ENCODE data around the gene E4F1. TPM values are rescaled to one million over a fixed set of nuclear protein-coding genes. Genes with fewer than 3 reads are reported as not detected.

Gene E4F1
- total and polyA plus RNA-seq, 9 of the 15 experiments (the other 6 are each of a cell fraction or from before 2014, with no cell fraction given) = 0.48 to 94.9 (median 20.4) TPM

DNA sequence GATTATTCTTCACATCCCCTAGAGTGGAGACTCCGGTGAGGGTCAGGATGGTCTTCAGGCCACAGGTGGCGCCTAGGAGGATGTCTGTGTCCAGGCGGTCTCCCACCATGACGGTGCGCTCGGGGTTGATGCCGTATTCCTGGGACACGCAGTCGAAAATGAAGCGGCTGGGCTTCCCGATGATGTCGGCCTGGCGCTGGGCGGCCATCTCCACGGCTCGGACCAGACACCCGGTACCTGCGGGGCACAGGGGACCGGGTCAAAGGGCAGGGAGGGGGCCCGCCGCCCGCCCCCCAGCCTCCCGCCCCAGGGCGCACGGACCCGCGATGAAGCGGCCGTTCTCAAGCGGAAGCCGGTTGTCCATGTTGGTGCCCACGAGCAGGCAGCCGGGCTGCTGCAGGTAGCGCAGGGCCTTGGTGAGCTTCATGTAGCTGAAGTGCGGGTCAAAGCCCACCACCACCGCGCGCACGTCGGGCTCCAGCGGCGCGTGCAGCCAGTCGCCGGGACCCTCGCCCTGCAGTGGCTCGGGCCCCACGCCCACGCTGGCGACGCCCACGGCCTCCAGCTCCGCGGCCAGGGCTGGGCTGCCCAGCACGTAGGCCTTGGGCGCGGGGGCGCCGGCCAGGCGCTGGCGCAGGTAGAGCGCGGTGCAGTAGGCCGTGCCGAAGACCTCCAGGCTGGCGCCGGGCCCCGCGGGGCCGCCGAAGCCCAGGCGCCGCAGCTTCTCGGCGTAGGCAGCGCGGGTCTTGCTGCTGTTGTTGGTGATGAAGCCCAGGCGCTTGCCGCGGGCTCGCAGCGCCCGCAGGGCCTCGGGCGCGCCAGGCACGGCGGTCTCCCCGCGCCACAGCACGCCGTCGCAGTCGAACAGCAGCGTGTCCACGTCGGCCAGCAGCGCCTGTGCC is 9.3 kb upstream of the E4F1 start (continued):
- TF ChIP-seq, protein P1, sequence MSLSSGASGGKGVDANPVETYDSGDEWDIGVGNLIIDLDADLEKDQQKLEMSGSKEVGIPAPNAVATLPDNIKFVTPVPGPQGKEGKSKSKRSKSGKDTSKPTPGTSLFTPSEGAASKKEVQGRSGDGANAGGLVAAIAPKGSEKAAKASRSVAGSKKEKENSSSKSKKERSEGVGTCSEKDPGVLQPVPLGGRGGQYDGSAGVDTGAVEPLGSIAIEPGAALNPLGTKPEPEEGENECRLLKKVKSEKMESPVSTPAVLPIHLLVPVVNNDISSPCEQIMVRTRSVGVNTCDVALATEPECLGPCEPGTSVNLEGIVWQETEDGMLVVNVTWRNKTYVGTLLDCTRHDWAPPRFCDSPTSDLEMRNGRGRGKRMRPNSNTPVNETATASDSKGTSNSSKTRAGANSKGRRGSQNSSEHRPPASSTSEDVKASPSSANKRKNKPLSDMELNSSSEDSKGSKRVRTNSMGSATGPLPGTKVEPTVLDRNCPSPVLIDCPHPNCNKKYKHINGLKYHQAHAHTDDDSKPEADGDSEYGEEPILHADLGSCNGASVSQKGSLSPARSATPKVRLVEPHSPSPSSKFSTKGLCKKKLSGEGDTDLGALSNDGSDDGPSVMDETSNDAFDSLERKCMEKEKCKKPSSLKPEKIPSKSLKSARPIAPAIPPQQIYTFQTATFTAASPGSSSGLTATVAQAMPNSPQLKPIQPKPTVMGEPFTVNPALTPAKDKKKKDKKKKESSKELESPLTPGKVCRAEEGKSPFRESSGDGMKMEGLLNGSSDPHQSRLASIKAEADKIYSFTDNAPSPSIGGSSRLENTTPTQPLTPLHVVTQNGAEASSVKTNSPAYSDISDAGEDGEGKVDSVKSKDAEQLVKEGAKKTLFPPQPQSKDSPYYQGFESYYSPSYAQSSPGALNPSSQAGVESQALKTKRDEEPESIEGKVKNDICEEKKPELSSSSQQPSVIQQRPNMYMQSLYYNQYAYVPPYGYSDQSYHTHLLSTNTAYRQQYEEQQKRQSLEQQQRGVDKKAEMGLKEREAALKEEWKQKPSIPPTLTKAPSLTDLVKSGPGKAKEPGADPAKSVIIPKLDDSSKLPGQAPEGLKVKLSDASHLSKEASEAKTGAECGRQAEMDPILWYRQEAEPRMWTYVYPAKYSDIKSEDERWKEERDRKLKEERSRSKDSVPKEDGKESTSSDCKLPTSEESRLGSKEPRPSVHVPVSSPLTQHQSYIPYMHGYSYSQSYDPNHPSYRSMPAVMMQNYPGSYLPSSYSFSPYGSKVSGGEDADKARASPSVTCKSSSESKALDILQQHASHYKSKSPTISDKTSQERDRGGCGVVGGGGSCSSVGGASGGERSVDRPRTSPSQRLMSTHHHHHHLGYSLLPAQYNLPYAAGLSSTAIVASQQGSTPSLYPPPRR (CRISPR knock-in tag; IDR thresholded peaks at IDR 0.05; ENCODE audit: borderline replicate concordance) = 0 out of 2 replicates have a peak, but pooled peaks have one; percentile 61
- TF ChIP-seq ZBTB43 (CRISPR knock-in tag; IDR thresholded peaks at IDR 0.05) = 0 out of 2 replicates have a peak, but pooled peaks have one; percentile 21
- peak; percentile 59; the same call in 1 of the 2 replicates for TF ChIP-seq RB1 (IDR thresholded peaks at IDR 0.05; ENCODE audit: low read depth)
- TF ChIP-seq YY1 (IDR thresholded peaks at IDR 0.05; ENCODE audit: borderline replicate concordance in 1 of 3, control insufficient read depth in 1 of 3, extremely low read depth in 1 of 3, insufficient read depth in 3 of 3, insufficient read length in 1 of 3, insufficient replicate concordance in 2 of 3, low read depth in 1 of 3, low read length in 2 of 3) = peak in 1 of 3 experiments; percentile 37
- TF ChIP-seq, protein P2, sequence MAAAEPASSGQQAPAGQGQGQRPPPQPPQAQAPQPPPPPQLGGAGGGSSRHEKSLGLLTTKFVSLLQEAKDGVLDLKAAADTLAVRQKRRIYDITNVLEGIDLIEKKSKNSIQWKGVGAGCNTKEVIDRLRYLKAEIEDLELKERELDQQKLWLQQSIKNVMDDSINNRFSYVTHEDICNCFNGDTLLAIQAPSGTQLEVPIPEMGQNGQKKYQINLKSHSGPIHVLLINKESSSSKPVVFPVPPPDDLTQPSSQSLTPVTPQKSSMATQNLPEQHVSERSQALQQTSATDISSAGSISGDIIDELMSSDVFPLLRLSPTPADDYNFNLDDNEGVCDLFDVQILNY (CRISPR knock-in tag; IDR thresholded peaks at IDR 0.05) = peak; percentile 18; the same call in 1 of the 2 replicates
- TF ChIP-seq, protein P3, sequence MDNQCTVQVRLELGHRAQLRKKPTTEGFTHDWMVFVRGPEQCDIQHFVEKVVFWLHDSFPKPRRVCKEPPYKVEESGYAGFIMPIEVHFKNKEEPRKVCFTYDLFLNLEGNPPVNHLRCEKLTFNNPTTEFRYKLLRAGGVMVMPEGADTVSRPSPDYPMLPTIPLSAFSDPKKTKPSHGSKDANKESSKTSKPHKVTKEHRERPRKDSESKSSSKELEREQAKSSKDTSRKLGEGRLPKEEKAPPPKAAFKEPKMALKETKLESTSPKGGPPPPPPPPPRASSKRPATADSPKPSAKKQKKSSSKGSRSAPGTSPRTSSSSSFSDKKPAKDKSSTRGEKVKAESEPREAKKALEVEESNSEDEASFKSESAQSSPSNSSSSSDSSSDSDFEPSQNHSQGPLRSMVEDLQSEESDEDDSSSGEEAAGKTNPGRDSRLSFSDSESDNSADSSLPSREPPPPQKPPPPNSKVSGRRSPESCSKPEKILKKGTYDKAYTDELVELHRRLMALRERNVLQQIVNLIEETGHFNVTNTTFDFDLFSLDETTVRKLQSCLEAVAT (IDR thresholded peaks at IDR 0.05) = no peak
- no peak for TF ChIP-seq FOXK2 (conservative IDR thresholded peaks at IDR 0.05 in 1 of 2, IDR thresholded peaks at IDR 0.05 in 1 of 2; ENCODE audit: low read depth in 2 of 2)
- TF ChIP-seq MLX (CRISPR knock-in tag; conservative IDR thresholded peaks at IDR 0.05) = no peak
- no peak for TF ChIP-seq ZNF395 (CRISPR knock-in tag; IDR thresholded peaks at IDR 0.05)
- TF ChIP-seq SRF (CRISPR knock-in tag; IDR thresholded peaks at IDR 0.05) = no peak
- no peak for TF ChIP-seq ZNF23 (CRISPR knock-in tag; IDR thresholded peaks at IDR 0.05)
- no peak for TF ChIP-seq KDM2B (CRISPR knock-in tag; IDR thresholded peaks at IDR 0.05)

Data from K562 (cell line).